HCT116 (cell line): ENCODE data around the gene OLFML2A. TPM values are rescaled to one million over a fixed set of nuclear protein-coding genes. Genes with fewer than 3 reads are reported as not detected.
A peak's percentile ranks its signal among the peaks of the same experiment; 100 is the strongest.

Source experiments
- ATAC-seq: fragments of 200-7000 bp; cut with Tn5 transposase; 2 replicates; pipeline ENCODE4 v1.9.1; 2020; ENCODE audit warnings: mild to moderate bottlenecking, moderate library complexity
- BruUV-seq: library from RNA; stranded (reverse); fragments of 400-500 nt; replicated peaks from 2 replicates; lab custom pipeline; 2021; lab: Mats Ljungman, UMichigan
- CTCF ChIA-PET: fragments of 300-600 bp; sonication (Branson Sonifier 250); formaldehyde crosslinking; loops from one replicate; lab custom pipeline; 2021; ENCODE audit warnings: antibody characterized with exemption; lab: Charles Lee
- POLR2A ChIA-PET: fragments of 300-600, 350-600 bp; sonication (Branson Sonifier 250); formaldehyde crosslinking; loops from one replicate; lab custom pipeline; 2021; ENCODE audit warnings: antibody characterized with exemption; lab: Charles Lee
- RAD21 ChIA-PET, 2 experiments: fragments of 300-600 bp; sonication (Branson Sonifier 250); formaldehyde crosslinking; loops; one replicate each; lab custom pipeline; 2023; ENCODE audit warnings: low total read pairs in 2 of 2; ENCODE audit not compliant: uncharacterized antibody in 2 of 2, unreplicated experiment in 2 of 2, low non-redundant PET in 1 of 2; lab: Charles Lee
- DNase-seq: peaks from one replicate; pipeline ENCODE4 v3.0.0-alpha.2; 2010; ENCODE audit warnings: low read depth, low spot score
- H2AFZ ChIP-seq: fragments of 200-600 bp; shearing (Covaris generic), sonication (generic); 2 replicates; pipeline ENCODE4 v1.6.1; 2017; ENCODE audit warnings: low read depth, mixed run types, mixed read lengths, antibody characterized with exemption, low read length; ENCODE audit not compliant: poor library complexity, severe bottlenecking
- H3K27ac ChIP-seq: 2 replicates; pipeline ENCODE4 v1.5.1; 2012; ENCODE audit warnings: low read depth, low read length
- H3K27me3 ChIP-seq: fragments of 200-600 bp; sonication (generic); 2 replicates; pipeline ENCODE4 v1.6.1; 2016; ENCODE audit warnings: mixed run types, low read length, mixed read lengths; ENCODE audit not compliant: insufficient read depth
- H3K36me3 ChIP-seq, 2 experiments: fragments of 200-500 bp in 1 of 2; fragments of 200-600 bp in 1 of 2; sonication (Bioruptor generic) in 1 of 2; sonication (generic) in 1 of 2; 2 replicates each; pipeline versions ENCODE4 v1.5.1 to v1.6.1; 2014 to 2016; ENCODE audit warnings: low read length in 2 of 2, inconsistent platforms in 1 of 2, mixed read lengths in 1 of 2, mixed run types in 1 of 2; ENCODE audit not compliant: insufficient read depth in 2 of 2, control insufficient read depth in 1 of 2
- H3K4me1 ChIP-seq, 2 experiments: fragments of 200-600 bp in 1 of 2; sonication (generic) in 1 of 2; 2 replicates each; pipeline versions ENCODE4 v1.5.1 to v1.6.1; 2012 to 2017; ENCODE audit warnings: low read length in 2 of 2, inconsistent platforms in 1 of 2, mild to moderate bottlenecking in 1 of 2, mixed read lengths in 1 of 2, mixed run types in 1 of 2, moderate library complexity in 1 of 2; ENCODE audit not compliant: insufficient read depth in 2 of 2, control insufficient read depth in 1 of 2
- H3K4me2 ChIP-seq: fragments of 200-600 bp; sonication (generic); 2 replicates; pipeline ENCODE4 v1.6.1; 2017; ENCODE audit warnings: mixed run types, low read length, mixed read lengths
- H3K4me3 ChIP-seq, 2 experiments: fragments of 200-600 bp in 1 of 2; sonication (generic) in 1 of 2; replicated peaks in 1 of 2; 2 replicates each; pipeline ENCODE4 v1.5.1; 2011 to 2016; ENCODE audit warnings: low read length in 2 of 2, control low read depth in 1 of 2, low read depth in 1 of 2, mild to moderate bottlenecking in 1 of 2, mixed read lengths in 1 of 2, mixed run types in 1 of 2
- H3K79me2 ChIP-seq: fragments of 200-600 bp; sonication (generic); 2 replicates; pipeline ENCODE4 v1.6.1; 2017; ENCODE audit warnings: mild to moderate bottlenecking, mixed run types, low read length, moderate library complexity, mixed read lengths; ENCODE audit not compliant: insufficient read depth
- H3K9ac ChIP-seq: fragments of 200-600 bp; sonication (generic); 2 replicates; pipeline ENCODE4 v1.6.1; 2016; ENCODE audit warnings: low read length, mixed read lengths
- H3K9me2 ChIP-seq: fragments of 200-600 bp; sonication (generic), shearing (Covaris generic); 2 replicates; pipeline ENCODE4 v1.6.1; 2017; ENCODE audit warnings: mixed run types, mild to moderate bottlenecking, moderate library complexity; ENCODE audit not compliant: insufficient read depth
- H3K9me3 ChIP-seq, 2 experiments: fragments of 200-500 bp in 1 of 2; fragments of 200-600 bp in 1 of 2; sonication (Bioruptor generic) in 1 of 2; sonication (generic) in 1 of 2; 2 replicates each; pipeline ENCODE4 v1.6.1; 2014 to 2017; ENCODE audit warnings: low read length in 2 of 2, mixed read lengths in 2 of 2, inconsistent platforms in 1 of 2, low read depth in 1 of 2, mild to moderate bottlenecking in 1 of 2, mixed run types in 1 of 2, moderate library complexity in 1 of 2; ENCODE audit not compliant: control insufficient read depth in 1 of 2, insufficient read depth in 1 of 2
- H4K20me1 ChIP-seq: fragments of 200-600 bp; sonication (generic), shearing (Covaris generic); 2 replicates; pipeline ENCODE4 v1.6.1; 2017; ENCODE audit warnings: mixed run types, mild to moderate bottlenecking, moderate library complexity; ENCODE audit not compliant: insufficient read depth
- CTCF ChIP-seq, 3 experiments: fragments of 200-600 bp in 1 of 3; sonication (generic) in 1 of 3; IDR thresholded peaks in 2 of 3; conservative IDR thresholded peaks in 1 of 3; 2 replicates each; pipeline ENCODE4 v1.5.1; 2012 to 2017; ENCODE audit warnings: low read depth in 2 of 3, low read length in 2 of 3, antibody characterized with exemption in 1 of 3, borderline replicate concordance in 1 of 3, control low read depth in 1 of 3, mild to moderate bottlenecking in 1 of 3, mixed read lengths in 1 of 3, mixed run types in 1 of 3, moderate library complexity in 1 of 3; ENCODE audit not compliant: insufficient read depth in 1 of 3
- EGR1 ChIP-seq: IDR thresholded peaks from 2 replicates; pipeline ENCODE4 v1.6.1; 2012; ENCODE audit warnings: low read depth
- POLR2A ChIP-seq: IDR thresholded peaks from 2 replicates; pipeline ENCODE4 v1.7.0; 2011; ENCODE audit warnings: borderline replicate concordance; ENCODE audit not compliant: insufficient read depth, insufficient read length; ENCODE audit errors: extremely low read depth
- POLR2AphosphoS5 ChIP-seq: IDR thresholded peaks from 2 replicates; pipeline ENCODE4 v1.6.1; 2011; ENCODE audit warnings: mild to moderate bottlenecking, low read depth, low read length, moderate library complexity
- YY1 ChIP-seq: IDR thresholded peaks from 2 replicates; pipeline ENCODE4 v1.6.1; 2011; ENCODE audit warnings: low read length, low read depth, moderate library complexity, mild to moderate bottlenecking; ENCODE audit not compliant: insufficient replicate concordance; ENCODE audit errors: extremely low read depth
- ZFX ChIP-seq: fragments of 450-650 bp; IDR thresholded peaks from 2 replicates; pipeline ENCODE4 v1.6.1; 2017
- intact Hi-C: fragments of 100-400 bp; cut with micrococcal nuclease; formaldehyde crosslinking; loops from 2 replicates; pipeline ENCODE4 v1.10.0; 2022
- total RNA-seq: library from RNA; stranded (reverse); gene quantifications from one replicate; pipeline ENCODE4 v1.2.1, GENCODE V29; 2021; ENCODE audit not compliant: unreplicated experiment

OLFML2A gene
- total RNA-seq, 1 experiment from 2014 or later, result 6.3 TPM

GRCh38 chr9:124771021-124771866 lies 5.7 kb upstream of the OLFML2A start, which contains the start of gene NR6A1:
TSS of gene NR6A1 (minus strand) at chr9:124771311.
- POLR2A ChIA-PET, result interaction anchor here (0.9 to 5.0 kb wide), 6 partner anchors 30 to 470 kb away, joined by 3 to 30 read pairs (median 6); partner anchors contain the start of genes ARPC5L, HSPA5, RPL35 and WDR38
- TF ChIP-seq POLR2A, result peak; percentile 47
- TF ChIP-seq ZFX, result peak; percentile 28; the same call in 1 of the 2 replicates
- peak; percentile 47 for TF ChIP-seq YY1
- TF ChIP-seq CTCF (IDR thresholded peaks at IDR 0.05 in 2 of 3, conservative IDR thresholded peaks at IDR 0.05 in 1 of 3; ENCODE audit: borderline replicate concordance in 1 of 3, insufficient read depth in 1 of 3, low read depth in 2 of 3, low read length in 2 of 3), result 0 out of 6 replicates have a peak, but pooled peaks of 1 of the 3 experiments have one; percentile 8
- peak; percentile 71 for TF ChIP-seq POLR2AphosphoS5
- no peak for TF ChIP-seq EGR1
- Histone ChIP-seq H3K9me3 (no peaks in the 10 kb centered on the region), H3K4me2 (peak within 1 kb of the TSS; percentile 82), H3K9ac (peak within 1 kb of the TSS; percentile 76), H2AFZ (peak within 1 kb of the TSS; percentile 52), H3K27ac (peak within 1 kb of the TSS; percentile 90), H3K9me2 (no peaks in the 10 kb centered on the region), H3K36me3 (no peaks in the 10 kb centered on the region), H4K20me1 (peaks cover 35% of the 10 kb centered on the region), H3K4me3 (peak within 1 kb of the TSS; percentile 71 to 73), H3K27me3 (no peaks in the 10 kb centered on the region), H3K4me1 (peaks cover 22 to 44% of the 10 kb centered on the region in 2 experiments), H3K79me2 (peaks cover 40% of the 10 kb centered on the region)
- RAD21 ChIA-PET, result interaction anchor here (0.7 to 5.5 kb wide), 5 partner anchors 81 to 219 kb away, joined by 3 to 49 read pairs (median 6); partner anchors contain the start of gene WDR38 (in 2 of the 2)
- CTCF ChIA-PET, result interaction anchor here (0.7 to 12.0 kb wide), 22 partner anchors 11 to 1627 kb away, joined by 3 to 601 read pairs (median 5); partner anchors contain the start of genes ARPC5L, RPL35, SCAI and WDR38
- intact Hi-C loops, result loop anchor here (1.0 to 5.0 kb wide), 2 partner anchors 123 to 371 kb away; partner anchors contain the start of gene SCAI
- no TSS peak for BruUV-seq
- peak; percentile 81 for ATAC-seq
- peak; percentile 95 for DNase-seq
